Tibial artery (tissue), 4 donors: Measurements from ENCODE around the gene ABHD4.
"Not testable (repeated sequence)": the region's sequence is repeated elsewhere in the genome, so short reads cannot be mapped to it uniquely, and the experiment has no call there.

ENCODE experiments used
- DNase-seq, 2 donors: peaks; one replicate each; pipeline ENCODE4 v3.0.0-alpha.2; 2019
- H3K27ac ChIP-seq, 2 donors: fragments of 200-600 bp; sonication (generic) in 1 of 2; 1 replicate in 1 of 2; 2 replicates in 1 of 2; pipeline ENCODE4 v1.5.1; 2018 to 2019; ENCODE audit warnings: mild to moderate bottlenecking in 1 of 2
- H3K27me3 ChIP-seq, 2 donors: fragments of 200-600 bp; sonication (generic) in 1 of 2; one replicate each; pipeline versions ENCODE4 v1.5.1 to v1.6.0; 2016 to 2019
- H3K36me3 ChIP-seq, 3 donors: fragments of 200-600 bp; sonication (generic) in 2 of 3; one replicate each; pipeline ENCODE4 v1.5.1; 2016 to 2019; ENCODE audit warnings: mild to moderate bottlenecking in 2 of 3
- H3K4me1 ChIP-seq, 4 donors: fragments of 200-600 bp; sonication (generic) in 2 of 4; 1 replicate in 3 of 4; 2 replicates in 1 of 4; pipeline ENCODE4 v1.5.1; 2016 to 2019
- H3K4me3 ChIP-seq, 2 donors: fragments of 200-600 bp; sonication (generic) in 1 of 2; 1 replicate in 1 of 2; 2 replicates in 1 of 2; pipeline ENCODE4 v1.5.1; 2018 to 2019; ENCODE audit warnings: mild to moderate bottlenecking in 2 of 2
- H3K9me3 ChIP-seq, 3 donors: fragments of 200-600 bp; sonication (generic) in 1 of 3; one replicate each; pipeline ENCODE4 v1.5.1; 2016 to 2019
- CTCF ChIP-seq, 2 experiments: fragments of 200-600 bp in 1 of 2; fragments of 450-650 bp in 1 of 2; IDR thresholded peaks; one replicate each; pipeline ENCODE4 v1.5.1; 2017 to 2019; ENCODE audit warnings: antibody characterized with exemption in 2 of 2, mild to moderate bottlenecking in 1 of 2, moderate library complexity in 1 of 2
- intact Hi-C: fragments of 100-400 bp; cut with DNase I; formaldehyde crosslinking; loops from one replicate; pipeline ENCODE4 v1.15.0; 2023; ENCODE audit warnings: low total_unique reads

Gene ABHD4

GRCh38 chr14:22552001-22552826 lies 45.9 kb upstream of the ABHD4 start:
- no peak for TF ChIP-seq CTCF (IDR thresholded peaks at IDR 0.05)
- H3K27me3 ChIP-seq: no peaks in the 10 kb centered on the region
- no peak overlapping the region for H3K4me3 ChIP-seq
- intact Hi-C loops: loop anchor here (10.0 kb wide), 1 partner anchor 303 kb away; no protein-coding TSS in a partner anchor
- no peak for DNase-seq
- no peaks in the 10 kb centered on the region for H3K9me3 ChIP-seq
- H3K27ac ChIP-seq: no peak overlapping the region
- H3K36me3 ChIP-seq: no peaks in the 10 kb centered on the region
- H3K4me1 ChIP-seq: peaks cover 0 to 27% (median 19%) of the 10 kb centered on the region in 4 donors

GRCh38 chr14:22552827-22553076 lies 45.3 kb upstream of the ABHD4 start:
- no peak for DNase-seq
- H3K27ac ChIP-seq: no peak overlapping the region
- H3K36me3 ChIP-seq: no peaks in the 10 kb centered on the region
- intact Hi-C loops: loop anchor here (10.0 kb wide), 1 partner anchor 302 kb away; no protein-coding TSS in a partner anchor
- H3K27me3 ChIP-seq: no peaks in the 10 kb centered on the region
- H3K4me1 ChIP-seq: peaks cover 0 to 27% (median 18%) of the 10 kb centered on the region in 4 donors
- no peak overlapping the region for H3K4me3 ChIP-seq
- no peak for TF ChIP-seq CTCF (IDR thresholded peaks at IDR 0.05)
- H3K9me3 ChIP-seq: no peaks in the 10 kb centered on the region

GRCh38 chr14:22553445-22553844 lies 44.7 kb upstream of the ABHD4 start:
- H3K27me3 ChIP-seq: no peaks in the 10 kb centered on the region
- no peaks in the 10 kb centered on the region for H3K36me3 ChIP-seq
- intact Hi-C loops: loop anchor here (10.0 kb wide), 1 partner anchor 301 kb away; no protein-coding TSS in a partner anchor
- peaks cover 0 to 29% (median 19%) of the 10 kb centered on the region in 4 donors for H3K4me1 ChIP-seq
- H3K9me3 ChIP-seq: no peaks in the 10 kb centered on the region
- H3K27ac ChIP-seq: no peak overlapping the region
- DNase-seq: no peak
- H3K4me3 ChIP-seq: no peak overlapping the region
- TF ChIP-seq CTCF (IDR thresholded peaks at IDR 0.05): no peak

GRCh38 chr14:22553861-22554497 lies 44.1 kb upstream of the ABHD4 start:
- not testable (repeated sequence) for H3K27ac ChIP-seq, H3K4me3 ChIP-seq, H3K36me3 ChIP-seq, DNase-seq, H3K27me3 ChIP-seq, H3K9me3 ChIP-seq
- intact Hi-C loops: loop anchor here (10.0 kb wide), 1 partner anchor 301 kb away; no protein-coding TSS in a partner anchor
- peaks cover 0 to 29% (median 19%) of the 10 kb centered on the region in 4 donors for H3K4me1 ChIP-seq

- DNase-seq: no peak
- Histone ChIP-seq H3K9me3 (no peaks in the 10 kb centered on the region), H3K36me3 (no peaks in the 10 kb centered on the region), H3K27me3 (no peaks in the 10 kb centered on the region), H3K4me1 (peaks cover 0 to 29% (median 19%) of the 10 kb centered on the region in 4 donors), H3K27ac (no peak overlapping the region), H3K4me3 (no peak overlapping the region)
- no peak for TF ChIP-seq CTCF (IDR thresholded peaks at IDR 0.05)
- intact Hi-C loops: loop anchor here (5.0 to 10.0 kb wide), 2 partner anchors 98 to 300 kb away; no protein-coding TSS in a partner anchor
Observed at GRCh38 chr14:22554498-22555383, 43.4 kb upstream of the ABHD4 start.
